Suppressor macrophage treated with lipopolysaccharide for 1 hour (primary cell): ENCODE results near the gene CIITA.
"Not testable (repeated sequence)": the region's sequence is repeated elsewhere in the genome, so short reads cannot be mapped to it uniquely, and the experiment has no call there.

Experiments
- DNase-seq, 3 donors: peaks; one replicate each; pipeline ENCODE4 v3.0.0-alpha.2; 2020 to 2022

CIITA gene, protein sequence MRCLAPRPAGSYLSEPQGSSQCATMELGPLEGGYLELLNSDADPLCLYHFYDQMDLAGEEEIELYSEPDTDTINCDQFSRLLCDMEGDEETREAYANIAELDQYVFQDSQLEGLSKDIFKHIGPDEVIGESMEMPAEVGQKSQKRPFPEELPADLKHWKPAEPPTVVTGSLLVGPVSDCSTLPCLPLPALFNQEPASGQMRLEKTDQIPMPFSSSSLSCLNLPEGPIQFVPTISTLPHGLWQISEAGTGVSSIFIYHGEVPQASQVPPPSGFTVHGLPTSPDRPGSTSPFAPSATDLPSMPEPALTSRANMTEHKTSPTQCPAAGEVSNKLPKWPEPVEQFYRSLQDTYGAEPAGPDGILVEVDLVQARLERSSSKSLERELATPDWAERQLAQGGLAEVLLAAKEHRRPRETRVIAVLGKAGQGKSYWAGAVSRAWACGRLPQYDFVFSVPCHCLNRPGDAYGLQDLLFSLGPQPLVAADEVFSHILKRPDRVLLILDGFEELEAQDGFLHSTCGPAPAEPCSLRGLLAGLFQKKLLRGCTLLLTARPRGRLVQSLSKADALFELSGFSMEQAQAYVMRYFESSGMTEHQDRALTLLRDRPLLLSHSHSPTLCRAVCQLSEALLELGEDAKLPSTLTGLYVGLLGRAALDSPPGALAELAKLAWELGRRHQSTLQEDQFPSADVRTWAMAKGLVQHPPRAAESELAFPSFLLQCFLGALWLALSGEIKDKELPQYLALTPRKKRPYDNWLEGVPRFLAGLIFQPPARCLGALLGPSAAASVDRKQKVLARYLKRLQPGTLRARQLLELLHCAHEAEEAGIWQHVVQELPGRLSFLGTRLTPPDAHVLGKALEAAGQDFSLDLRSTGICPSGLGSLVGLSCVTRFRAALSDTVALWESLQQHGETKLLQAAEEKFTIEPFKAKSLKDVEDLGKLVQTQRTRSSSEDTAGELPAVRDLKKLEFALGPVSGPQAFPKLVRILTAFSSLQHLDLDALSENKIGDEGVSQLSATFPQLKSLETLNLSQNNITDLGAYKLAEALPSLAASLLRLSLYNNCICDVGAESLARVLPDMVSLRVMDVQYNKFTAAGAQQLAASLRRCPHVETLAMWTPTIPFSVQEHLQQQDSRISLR

DNA sequence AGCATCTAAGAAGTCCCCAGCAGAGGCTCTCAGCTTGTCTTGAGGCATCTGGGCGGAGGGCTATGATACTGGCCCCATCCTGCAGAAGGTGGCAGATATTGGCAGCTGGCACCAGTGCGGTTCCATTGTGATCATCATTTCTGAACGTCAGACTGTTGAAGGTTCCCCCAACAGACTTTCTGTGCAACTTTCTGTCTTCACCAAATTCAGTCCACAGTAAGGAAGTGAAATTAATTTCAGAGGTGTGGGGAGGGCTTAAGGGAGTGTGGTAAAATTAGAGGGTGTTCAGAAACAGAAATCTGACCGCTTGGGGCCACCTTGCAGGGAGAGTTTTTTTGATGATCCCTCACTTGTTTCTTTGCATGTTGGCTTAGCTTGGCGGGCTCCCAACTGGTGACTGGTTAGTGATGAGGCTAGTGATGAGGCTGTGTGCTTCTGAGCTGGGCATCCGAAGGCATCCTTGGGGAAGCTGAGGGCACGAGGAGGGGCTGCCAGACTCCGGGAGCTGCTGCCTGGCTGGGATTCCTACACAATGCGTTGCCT is at the start of gene CIITA:
Gene CIITA, plus strand, starts transcription at position 404 of the 543 bp plus-strand sequence. Its CDS starts 129 bp downstream, at position 533.
- DNase-seq, result peak; percentile 94 to 97 (median 96)

DNA sequence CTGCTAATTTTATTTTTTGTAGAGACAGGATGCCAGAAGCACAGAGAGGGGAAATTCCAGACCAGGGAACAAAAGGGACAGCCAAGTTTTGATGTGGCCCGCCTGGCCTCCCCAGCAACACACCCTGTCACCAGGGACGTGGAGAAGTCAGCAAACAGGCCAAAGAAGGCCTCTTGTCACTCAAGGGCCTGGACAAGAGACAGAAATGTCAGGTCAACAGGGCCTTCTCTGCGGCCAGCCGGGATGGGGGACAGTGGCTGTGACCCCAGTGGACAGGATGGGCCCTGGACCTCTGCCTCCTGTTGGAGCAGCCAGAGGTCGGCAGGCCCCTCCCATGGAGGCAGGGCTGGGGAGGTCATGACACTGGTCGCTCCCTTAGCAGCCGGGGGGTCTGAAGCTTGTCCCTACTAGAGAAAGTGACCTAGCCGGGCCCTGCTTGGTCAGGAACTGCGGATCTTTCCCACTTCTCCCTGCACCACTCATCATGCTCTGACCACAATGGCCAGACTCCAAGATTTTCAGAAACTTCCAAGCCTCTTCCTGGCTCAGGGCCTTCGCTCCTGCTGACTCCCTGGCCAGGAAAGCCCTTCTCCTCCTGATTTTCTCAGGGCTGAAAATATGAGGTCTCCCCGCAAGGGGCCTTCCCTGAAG is 49.2 kb upstream of the CIITA start:
- peak in 2 of 3 donors; percentile 35 for DNase-seq

DNA sequence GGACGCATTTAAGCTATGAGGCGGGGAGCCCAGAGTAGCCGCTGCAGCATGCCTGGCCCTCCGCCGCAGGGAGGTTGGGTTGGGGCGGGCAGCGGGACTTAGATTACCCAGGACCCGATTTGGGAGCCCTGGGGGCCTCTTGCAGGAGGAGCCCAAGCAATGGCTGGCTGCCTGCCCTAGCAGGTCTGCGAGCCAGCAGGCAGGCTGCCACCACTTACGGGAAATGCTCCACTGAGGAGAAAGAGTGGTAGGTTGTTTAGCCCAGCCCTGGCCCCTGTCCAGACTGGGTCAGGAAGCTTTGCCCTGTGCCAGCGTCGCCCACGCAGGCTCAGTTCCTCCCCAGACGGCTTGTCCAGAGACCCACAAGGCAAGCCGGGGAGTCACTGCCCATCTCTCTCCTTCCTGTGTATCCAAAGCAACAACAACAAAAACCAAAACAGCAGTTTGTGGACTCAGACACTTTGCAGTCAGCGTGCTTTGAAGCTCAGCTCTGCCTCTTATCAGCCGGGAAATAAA is 48.1 kb upstream of the CIITA start:
- DNase-seq, result peak; percentile 94 to 99 (median 97)

DNA sequence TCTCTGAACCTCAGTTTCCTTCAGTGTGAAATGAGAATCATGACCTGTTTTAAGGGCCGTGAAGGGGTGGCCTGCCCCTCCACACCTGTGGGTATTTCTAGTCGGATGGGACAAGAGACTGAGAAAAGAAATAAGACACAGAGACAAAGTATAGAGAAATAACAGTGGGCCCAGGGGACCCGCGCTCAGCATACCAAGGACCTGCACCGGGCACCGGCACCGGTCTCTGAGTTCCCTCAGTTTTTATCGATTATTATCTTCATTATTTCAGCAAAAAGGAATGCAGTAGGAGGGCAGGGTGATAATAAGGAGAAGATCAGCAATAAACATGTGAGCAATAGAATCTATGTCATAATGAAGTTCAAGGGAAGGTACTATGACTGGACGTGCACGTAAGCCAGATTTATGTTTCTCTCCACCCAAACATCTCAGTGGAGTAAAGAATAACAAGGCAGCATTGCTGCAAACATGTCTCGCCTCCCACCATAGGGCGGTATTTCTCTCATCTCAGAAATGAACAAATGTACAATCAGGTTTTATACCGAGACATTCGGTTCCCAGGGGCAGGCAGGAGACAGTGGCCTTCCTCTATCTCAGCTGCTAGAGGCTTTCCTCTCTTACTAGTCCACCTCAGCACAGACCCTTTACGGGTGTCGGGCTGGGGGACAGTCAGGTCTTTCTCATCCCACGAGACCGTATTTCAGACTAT is 47.5 kb upstream of the CIITA start:
- DNase-seq, result not testable (repeated sequence)

DNA sequence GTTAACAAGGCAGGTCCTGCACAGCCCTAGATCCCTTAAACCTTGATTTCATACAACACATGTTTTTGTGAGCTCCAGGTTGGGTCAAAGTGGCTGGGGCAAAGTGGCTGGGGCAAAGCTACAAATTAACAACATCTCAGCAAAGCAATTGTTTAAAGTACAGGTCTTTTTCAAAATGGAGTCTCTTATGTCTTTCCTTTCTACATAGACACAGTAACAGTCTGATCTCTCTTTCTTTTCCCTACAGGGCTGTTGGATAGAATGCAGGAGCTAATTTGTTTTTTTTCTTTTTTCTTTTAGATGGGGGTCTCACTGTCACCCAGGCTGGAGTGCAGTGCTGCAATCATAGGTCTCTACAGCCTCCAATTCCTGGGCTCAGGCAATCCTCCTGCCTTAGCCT is 46.8 kb upstream of the CIITA start:
- DNase-seq, result not testable (repeated sequence)

DNA sequence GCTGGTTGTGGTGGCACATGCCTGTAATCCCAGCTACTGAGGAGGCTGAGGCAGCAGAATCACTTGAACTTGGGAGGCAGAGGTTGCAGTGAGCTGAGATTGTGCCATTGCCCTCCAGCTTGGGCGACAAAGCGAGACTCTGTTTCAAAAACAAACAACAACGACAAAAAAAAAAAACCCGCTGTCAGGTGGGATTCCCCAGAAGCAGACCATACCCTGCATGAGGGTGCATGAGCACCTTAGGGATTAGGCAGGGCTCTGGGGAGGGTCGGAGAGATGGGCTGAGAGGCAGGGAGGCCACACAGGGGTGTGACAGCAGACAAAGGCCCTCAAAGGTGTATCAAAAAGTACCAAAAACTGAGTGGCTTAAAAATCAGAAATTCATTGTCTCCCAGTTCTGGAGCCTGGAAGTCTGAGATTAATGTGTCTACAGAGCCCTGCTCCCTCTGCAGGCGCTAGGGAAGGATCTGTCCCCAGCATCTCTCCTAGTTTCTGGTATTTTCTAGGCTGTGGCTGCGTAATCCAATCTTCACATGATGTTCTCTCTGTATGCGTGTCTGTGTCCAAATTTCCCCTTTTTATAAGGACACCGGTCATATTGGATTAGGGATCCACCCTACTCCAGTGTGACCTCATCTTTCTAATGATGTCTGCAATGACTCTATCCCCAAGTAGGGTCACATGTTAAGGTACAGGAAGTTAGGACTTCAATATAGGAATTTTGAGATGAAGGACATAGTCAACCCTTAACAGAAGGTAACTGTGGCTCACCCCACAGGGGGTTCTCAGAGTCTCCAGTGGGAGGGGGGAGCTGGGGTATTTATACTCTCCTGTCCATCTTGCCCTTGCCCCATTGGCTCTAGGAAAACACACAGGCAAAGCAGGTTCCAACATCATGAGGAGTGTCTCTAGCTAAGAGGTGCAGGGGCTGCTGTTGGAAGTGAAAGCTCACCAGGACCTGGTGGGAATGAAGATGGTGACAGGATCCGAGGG is 44.8 kb upstream of the CIITA start:
- peak; percentile 85 to 95 (median 93) for DNase-seq

DNA sequence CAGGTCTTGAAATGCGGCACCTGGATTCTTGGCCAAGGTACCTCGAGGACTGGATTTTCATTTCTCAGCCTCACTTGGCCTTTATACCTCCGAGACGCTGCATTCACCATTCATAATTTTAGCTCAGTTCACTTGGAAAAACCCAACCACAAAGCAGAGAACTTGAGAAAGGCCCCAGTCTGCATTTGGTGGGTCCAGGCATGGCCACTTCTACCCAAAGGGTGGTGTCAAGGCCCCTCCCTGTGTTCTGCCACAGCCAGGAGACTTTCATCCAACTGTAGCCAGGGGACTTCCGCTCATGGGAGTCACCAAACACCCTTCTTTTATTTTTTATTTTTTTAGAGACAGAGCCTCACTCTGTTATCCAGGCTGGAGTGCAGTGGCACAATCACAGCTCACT is 43.7 kb upstream of the CIITA start:
- DNase-seq, result peak; percentile 36 to 39 (median 37)

DNA sequence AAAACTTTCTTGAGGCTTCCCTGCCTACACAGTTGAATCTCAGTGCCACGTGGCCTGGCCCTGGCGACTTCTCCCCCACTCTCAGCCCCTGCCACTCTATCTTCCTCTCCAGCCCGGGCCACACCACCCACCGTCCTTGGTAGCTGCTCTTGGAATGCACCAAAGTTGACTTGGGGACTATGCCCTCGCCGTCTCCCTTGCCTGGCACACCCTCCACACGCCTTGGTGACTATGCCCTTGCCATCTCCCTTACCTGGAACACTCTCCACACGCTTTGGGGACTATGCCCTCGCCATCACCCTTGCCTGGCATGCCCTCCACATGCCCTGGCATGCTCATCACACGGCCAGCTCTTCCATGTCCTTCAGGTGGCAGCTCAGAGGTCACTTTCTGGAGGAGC is 42.9 kb upstream of the CIITA start:
- no peak for DNase-seq

DNA sequence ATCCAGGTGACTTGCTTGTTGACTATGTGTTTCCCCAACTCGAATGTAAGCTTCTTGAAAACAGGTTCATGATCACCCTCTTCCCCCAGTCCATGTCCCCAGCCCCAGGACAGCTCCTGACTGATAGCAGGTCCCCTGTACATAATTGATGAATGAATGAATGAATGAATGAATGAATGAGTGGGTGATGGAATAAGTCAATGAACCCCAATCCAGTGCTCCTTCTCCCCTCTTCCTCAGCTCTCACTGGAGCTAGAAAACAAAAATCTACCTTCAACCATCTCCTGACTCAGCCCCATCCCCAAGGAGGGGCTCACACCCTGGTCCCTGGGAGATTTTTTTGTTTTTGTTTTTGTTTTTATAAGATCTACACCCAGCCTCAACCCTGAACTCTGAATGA is 42.2 kb upstream of the CIITA start:
- DNase-seq, result no peak

DNA sequence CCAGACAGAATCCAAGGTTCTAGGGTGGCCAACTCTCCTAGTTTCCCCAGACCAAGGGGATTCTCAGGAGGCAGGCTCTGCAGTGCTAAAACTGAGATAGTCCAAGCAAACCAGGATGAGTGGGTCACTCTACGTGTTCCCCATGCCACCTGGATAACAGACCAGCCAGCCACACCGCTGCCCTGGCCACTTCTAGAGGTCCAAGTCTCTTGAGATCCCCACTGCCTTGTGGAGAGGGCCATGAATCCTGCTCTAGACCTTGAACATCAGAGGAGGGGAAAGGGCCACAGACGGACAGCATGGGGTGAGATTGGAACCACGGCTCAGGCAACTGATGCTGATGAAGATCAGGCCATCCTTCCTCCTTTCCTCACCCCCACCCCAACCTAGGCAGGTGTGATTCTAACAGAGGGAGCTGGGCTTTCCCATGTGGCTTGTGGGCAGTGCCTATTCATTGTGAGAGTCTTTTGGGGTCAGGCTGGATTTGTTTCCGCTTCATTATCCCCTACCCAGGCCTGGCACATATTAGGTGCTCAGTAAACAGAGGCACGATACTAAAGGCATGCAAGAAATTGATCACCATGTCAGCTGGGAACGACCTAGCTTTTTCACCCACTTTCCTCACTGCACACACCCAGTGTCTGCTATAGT is 41.6 kb upstream of the CIITA start:
- no peak for DNase-seq

DNA sequence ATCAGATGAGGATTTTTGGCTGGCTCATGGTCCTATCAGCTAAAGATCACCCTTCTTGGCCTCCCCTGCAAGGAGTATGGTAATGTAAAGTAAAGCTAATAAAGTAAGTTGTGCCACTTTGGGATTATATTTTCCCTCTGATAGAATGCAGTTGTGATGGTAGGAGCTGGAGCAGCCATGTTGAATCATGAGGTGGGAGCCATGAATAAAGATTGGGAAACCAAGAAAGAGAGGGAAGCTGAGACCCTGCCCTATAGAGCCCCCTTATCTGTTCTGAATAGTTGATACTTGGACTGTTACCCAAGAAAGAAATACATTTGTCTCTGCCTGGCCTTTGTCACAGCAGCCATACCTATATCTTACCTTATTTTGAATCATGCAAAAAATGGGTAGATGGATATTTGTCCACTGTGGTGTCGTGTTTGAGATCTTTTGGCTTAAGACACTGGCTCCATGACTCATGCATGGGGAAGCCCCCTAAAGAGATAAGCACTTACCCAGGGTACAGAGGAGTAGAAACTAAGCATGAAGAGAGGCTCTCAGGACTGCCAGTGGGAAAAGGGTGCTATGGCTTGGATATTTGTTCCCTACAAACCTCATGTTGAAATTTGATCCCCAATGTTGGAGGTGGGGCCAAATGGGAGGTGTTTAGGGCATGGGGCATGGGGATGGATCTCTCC is 40.7 kb upstream of the CIITA start:
- no peak for DNase-seq

DNA sequence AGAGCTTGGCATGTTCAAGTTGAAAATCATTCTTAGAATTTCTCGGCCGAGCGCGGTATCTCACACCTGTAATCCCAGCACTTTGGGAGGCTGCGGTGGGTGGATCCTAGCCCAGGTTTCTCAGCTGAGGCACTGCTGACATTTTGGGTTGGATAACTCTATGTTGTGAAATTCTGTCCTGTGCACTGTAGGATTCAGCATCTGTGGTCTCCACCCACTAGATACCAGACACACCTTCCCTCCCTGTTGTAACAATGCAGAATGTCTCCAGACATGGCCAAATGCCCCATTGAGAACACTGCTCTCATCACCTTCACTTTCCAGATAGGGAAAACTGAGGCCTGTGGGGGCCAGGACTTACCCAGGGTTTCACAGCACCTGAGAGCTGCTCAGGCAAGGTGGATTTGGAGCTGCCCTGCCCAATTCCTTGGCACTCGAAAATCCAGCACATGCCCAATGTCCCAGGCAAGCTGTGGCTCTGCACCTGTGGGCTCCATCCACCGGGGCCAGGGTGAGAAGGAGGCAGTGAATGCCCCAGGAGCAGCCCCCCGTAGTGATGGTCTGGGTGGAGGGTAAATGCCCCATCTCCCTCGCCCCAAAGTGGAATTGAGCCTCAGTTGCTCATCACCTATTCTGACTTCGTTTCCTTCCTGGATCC is 38.3 kb upstream of the CIITA start:
- no peak for DNase-seq

DNA sequence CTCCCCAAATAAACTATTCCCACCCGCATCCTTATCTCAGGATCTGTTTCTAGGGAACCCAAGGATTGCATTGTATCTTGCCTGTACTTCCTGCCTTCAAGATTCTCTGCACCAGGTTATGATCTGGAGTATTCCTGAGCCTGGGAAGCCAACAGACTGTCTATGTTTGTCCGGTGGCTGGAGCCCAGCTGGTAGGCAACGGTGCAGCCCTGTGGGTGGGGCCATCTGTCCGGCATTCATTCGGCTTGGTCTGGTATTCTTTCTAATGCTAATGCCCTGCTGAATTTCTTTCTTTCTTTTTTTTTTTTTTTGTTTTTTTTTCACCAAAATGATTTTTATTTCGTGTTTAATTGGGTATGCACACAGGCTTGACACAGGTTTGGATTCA is 37.7 kb upstream of the CIITA start:
- no peak for DNase-seq

DNA sequence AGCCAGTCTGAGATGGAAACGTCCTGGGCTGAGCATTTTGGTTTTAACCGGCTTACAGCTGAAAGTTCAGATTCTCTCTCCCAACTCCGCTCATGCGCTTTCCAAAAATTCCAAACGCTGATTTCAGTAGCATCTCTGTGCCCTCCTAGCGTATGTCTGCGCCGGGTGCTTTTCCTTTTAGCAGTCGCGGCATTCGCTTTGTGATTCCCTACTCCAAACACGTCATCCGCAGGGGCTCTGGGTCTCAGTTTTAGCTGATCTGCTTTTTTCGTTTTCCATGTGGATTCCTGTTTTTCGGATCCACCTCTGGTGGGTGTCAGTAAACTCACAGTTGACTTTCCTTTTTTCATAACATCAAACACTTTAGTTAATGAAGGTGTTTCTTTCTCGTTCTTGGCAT is 36.3 kb upstream of the CIITA start:
- no peak for DNase-seq

DNA sequence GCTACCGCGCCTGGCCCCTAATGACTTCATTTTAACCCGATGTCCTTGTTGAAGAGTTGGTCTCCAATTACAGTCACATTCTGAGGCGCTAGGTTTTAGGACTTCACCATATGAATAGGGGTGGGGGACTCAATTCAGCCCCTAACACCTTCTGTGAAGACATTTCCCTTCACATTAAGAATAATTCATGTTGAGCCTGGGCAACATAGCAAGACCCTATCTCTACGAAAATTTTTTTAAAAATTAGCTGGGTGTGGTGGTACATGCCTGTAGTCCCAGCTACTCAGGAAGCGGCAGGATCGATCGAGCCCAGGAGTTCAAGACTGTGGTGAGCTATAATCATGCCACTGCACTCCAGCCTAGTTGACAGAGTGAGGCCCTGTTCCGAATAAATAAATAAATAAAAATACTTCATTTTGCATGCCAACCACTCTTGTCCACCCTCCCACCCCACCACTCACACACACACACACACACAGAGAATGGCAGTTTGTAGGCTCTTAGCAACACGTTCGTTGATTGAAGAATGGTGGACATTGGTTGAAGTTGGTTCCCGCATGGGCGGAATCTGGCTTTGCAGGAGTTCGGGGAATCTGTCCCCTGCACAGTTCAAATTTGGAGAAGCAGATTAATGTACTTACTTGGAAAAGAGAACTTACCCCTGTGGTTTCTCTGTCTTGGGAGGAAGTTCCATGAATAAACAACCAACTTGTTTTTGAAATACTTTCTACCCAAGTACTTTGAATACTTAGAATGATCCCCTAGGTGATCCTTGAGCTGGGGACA is 30.6 kb upstream of the CIITA start:
- DNase-seq, result peak; percentile 69 to 91 (median 82)

DNA sequence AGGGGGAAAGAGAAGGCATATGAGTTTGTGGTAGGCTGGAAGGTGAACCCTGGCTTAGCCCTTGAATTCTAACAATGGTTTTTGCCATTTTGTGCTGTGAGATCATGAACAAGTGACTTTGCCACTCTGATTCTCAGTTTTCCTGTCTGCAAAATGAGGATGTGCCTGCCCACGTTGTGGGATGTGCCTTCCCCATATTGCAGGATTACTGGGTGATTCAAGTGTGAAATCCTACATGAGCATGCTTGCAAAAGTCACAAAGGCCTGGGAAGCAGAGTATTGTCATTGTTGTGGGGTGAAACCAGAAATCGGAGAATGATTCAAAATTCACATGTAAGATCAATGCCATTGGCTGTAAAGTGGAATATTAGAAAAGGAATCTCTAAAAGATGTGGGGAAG is 29.8 kb upstream of the CIITA start:
- peak; percentile 89 to 97 (median 95) for DNase-seq

DNA sequence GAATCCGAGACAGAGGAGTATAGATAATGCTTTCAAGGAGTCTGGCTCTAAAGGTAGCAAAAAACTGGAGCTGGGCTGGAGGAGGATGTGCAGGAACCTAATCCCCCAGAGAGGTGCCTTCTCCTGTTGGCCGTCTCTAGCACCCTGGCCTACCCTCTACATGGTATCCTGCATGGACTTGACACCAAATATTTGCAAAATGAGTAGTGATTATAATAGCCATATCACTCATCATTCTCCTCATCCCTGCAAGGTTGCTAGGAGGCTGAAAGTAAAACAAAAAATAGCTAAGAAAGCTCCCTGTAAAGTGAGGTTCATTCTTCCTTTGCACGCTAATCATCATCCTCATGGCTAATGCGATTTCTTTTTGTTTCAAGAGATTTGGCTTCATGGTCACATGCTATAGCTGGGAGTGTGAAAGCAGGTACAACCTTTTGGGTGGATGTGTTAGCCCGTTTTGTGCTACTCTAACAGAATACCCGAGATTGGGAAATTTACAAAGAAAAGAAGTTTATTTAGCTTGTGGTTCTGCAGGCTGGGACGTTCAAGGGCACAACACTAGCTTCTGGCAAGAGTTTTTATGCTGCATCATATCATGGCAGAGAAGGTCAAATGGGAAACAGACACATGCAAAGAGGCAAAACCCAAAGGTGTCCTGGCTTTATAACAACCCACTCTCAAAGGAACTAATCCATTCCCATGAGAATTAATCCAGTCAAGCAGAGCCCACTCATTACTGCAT is 27.1 kb upstream of the CIITA start:
- no peak for DNase-seq
